Measurements from ENCODE around the gene PRKCE. TPM values are rescaled to one million over a fixed set of nuclear protein-coding genes. Genes with fewer than 3 reads are reported as not detected.

PRKCE gene
- total RNA-seq, 2 donors from 2014 or later = 7.2 to 25.4 TPM

DNA sequence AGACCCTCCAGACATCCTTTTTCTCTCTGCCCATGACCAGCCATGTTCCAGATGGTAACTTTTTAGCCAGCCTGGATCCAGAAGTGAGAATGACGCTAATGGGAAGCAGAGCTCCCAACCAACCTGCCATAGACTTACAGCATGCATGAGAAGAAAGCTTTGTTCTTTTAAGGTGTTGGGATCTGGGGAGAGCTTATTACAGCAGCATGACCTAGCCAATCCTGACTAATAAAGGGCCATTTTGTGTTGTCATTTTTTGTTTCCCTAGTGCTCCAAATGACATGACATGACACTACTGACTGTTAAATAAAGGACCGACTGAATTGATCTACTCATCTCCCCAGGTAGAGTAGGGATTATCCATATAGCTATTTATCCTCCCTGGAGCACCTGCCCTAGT, 5.2 kb upstream of the PRKCE start:
- Histone ChIP-seq H3K9me3 (no peaks in the 10 kb centered on the region), H3K27ac (no peak overlapping the region), H3K36me3 (no peaks in the 10 kb centered on the region), H3K27me3 (replicated peaks; ENCODE audit: insufficient read depth) (no peaks in the 10 kb centered on the region), H3K4me1 (replicated peaks) (no peaks in the 10 kb centered on the region), H3K4me3 (no peak overlapping the region)
- WGBS = 100% methylated on average over 2 of the region's 2 CpGs
- DNase-seq (ENCODE audit: low spot score) = no peak
- no peak for TF ChIP-seq POLR2AphosphoS5 (IDR thresholded peaks at IDR 0.05)
- intact Hi-C loops (cut with DNase I) = no loop called here

DNA sequence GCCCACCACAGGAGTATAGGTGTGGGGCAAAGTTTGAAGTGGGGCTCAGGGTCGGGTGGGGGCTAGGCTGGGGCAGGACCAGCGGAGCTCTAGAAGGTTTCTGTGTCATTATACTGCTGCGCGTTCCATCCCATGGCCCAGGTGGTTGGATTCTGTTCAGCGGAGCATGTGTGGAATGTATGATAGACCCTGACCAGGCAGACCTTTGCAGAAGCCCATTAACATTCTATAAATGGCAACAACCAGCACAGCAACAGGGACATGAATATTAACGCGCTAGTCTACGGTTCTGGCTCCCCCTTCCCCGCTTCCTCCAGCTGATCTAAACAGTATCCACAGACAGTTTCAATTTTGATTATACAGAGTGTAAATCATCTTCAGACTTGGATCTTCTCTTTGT, 4.1 kb upstream of the PRKCE start:
- intact Hi-C loops (cut with DNase I) = no loop called here
- TF ChIP-seq, protein P1, sequence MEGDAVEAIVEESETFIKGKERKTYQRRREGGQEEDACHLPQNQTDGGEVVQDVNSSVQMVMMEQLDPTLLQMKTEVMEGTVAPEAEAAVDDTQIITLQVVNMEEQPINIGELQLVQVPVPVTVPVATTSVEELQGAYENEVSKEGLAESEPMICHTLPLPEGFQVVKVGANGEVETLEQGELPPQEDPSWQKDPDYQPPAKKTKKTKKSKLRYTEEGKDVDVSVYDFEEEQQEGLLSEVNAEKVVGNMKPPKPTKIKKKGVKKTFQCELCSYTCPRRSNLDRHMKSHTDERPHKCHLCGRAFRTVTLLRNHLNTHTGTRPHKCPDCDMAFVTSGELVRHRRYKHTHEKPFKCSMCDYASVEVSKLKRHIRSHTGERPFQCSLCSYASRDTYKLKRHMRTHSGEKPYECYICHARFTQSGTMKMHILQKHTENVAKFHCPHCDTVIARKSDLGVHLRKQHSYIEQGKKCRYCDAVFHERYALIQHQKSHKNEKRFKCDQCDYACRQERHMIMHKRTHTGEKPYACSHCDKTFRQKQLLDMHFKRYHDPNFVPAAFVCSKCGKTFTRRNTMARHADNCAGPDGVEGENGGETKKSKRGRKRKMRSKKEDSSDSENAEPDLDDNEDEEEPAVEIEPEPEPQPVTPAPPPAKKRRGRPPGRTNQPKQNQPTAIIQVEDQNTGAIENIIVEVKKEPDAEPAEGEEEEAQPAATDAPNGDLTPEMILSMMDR (IDR thresholded peaks at IDR 0.05) = no peak
- TF ChIP-seq POLR2A (IDR thresholded peaks at IDR 0.05) = no peak
- TF ChIP-seq POLR2AphosphoS5 (IDR thresholded peaks at IDR 0.05) = no peak
- DNase-seq (ENCODE audit: low spot score) = no peak

DNA sequence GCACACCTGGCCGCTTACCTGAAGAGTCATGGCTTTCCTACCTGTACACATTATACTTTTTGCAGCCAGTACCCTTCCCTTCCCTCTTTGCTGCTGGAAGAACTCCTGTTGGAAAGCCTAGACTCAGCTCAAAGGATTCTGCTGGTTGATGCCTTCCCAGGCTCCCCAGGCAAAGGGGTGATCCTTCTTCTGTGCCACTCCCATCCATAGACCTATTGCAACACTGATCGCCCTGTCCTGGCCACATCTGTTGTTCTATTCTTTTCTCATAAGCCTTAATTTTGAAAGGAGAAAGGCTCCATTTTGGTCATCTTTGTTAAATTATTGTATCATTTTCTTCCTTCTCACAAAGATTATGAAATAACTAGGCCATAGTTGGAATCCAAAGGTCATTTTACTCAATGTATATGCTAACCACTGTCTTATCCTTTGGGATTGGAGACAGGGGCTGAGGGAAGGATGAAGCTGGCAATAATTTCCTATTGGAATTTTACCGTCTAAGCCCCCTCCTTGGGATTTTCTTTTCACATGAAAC, 3.4 kb upstream of the PRKCE start:
- Histone ChIP-seq H3K4me3 (no peak overlapping the region), H3K9me3 (no peaks in the 10 kb centered on the region), H3K36me3 (no peaks in the 10 kb centered on the region), H3K27ac (no peak overlapping the region), H3K4me1 (replicated peaks) (no peaks in the 10 kb centered on the region), H3K27me3 (replicated peaks; ENCODE audit: insufficient read depth) (no peaks in the 10 kb centered on the region)
- no peak for DNase-seq (ENCODE audit: low spot score)
- TF ChIP-seq POLR2A (IDR thresholded peaks at IDR 0.05) = no peak
- TF ChIP-seq, protein P1 (IDR thresholded peaks at IDR 0.05) = no peak
- no peak for TF ChIP-seq POLR2AphosphoS5 (IDR thresholded peaks at IDR 0.05)
- intact Hi-C loops (cut with DNase I) = no loop called here
- 97% methylated on average over 3 of the region's 3 CpGs for WGBS

More for the DNA sequence above, 4.1 kb upstream of the PRKCE start:
- H3K4me3 ChIP-seq = no peak overlapping the region
- no peaks in the 10 kb centered on the region for H3K4me1 ChIP-seq (replicated peaks)
- no peaks in the 10 kb centered on the region for H3K9me3 ChIP-seq
- H3K27ac ChIP-seq = no peak overlapping the region
- 89% methylated on average over 9 of the region's 9 CpGs for WGBS
- no peaks in the 10 kb centered on the region for H3K27me3 ChIP-seq (replicated peaks; ENCODE audit: insufficient read depth)
- H3K36me3 ChIP-seq = no peaks in the 10 kb centered on the region

DNA sequence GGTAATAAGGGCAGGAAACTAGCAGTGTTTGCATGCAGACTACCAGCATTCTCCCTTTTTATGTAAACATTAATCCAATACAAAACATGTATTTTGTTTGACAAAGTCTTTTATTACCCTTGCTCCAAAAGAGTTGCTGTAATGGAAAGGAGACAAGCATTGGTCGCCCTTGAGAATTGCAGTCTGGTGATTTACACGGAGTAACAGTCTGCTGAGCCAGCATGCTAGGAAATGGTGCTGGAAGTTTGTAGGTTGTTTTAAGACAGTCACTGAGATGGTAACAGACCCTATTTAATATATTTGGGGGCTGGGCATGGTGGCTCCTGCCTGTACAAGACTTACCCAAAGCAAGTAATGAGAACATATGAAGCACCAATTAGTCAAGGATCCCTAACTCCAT, 2.8 kb upstream of the PRKCE start:
- TF ChIP-seq POLR2A (IDR thresholded peaks at IDR 0.05) = no peak
- TF ChIP-seq, protein P1 (IDR thresholded peaks at IDR 0.05) = no peak
- no peak for TF ChIP-seq POLR2AphosphoS5 (IDR thresholded peaks at IDR 0.05)
- intact Hi-C loops (cut with DNase I) = no loop called here
- Histone ChIP-seq H3K27ac (no peak overlapping the region), H3K36me3 (no peaks in the 10 kb centered on the region), H3K4me3 (no peak overlapping the region), H3K9me3 (no peaks in the 10 kb centered on the region), H3K4me1 (replicated peaks) (peaks cover under 1% of the 10 kb centered on the region), H3K27me3 (replicated peaks; ENCODE audit: insufficient read depth) (no peaks in the 10 kb centered on the region)
- 81% methylated on average over 2 of the region's 2 CpGs for WGBS
- no peak for DNase-seq (ENCODE audit: low spot score)

DNA sequence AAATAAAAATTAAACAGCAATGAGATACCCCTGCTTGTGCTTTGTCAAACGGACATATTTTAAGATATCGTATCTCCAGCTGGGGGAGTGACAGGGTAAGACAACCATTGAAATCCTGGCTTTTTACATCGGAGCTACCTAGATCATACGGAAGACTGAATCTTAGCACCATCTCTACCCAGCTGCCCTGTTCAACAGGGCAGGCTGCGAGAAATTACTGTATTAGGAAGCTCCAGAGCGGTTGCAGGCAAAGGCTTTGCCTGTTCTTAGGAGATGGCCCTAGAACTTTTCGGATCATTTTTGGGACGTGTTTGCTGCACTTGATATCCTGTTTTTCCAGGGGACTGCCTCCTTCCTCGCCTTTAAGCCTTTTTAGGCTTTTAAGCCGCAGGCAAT, 2.0 kb upstream of the PRKCE start:
- TF ChIP-seq, protein P1 (IDR thresholded peaks at IDR 0.05) = peak in 1 of 4 experiments; percentile 8
- TF ChIP-seq POLR2AphosphoS5 (IDR thresholded peaks at IDR 0.05) = no peak
- Histone ChIP-seq H3K4me1 (replicated peaks) (peaks cover 9% of the 10 kb centered on the region), H3K36me3 (no peaks in the 10 kb centered on the region), H3K9me3 (no peaks in the 10 kb centered on the region), H3K4me3 (peak overlapping the region; percentile 91 to 98), H3K27ac (peak overlapping the region; percentile 98 to 100), H3K27me3 (replicated peaks; ENCODE audit: insufficient read depth) (no peaks in the 10 kb centered on the region)
- whole genome bisulfite sequencing = 8% methylated on average over 10 of the region's 10 CpGs
- intact Hi-C loops (cut with DNase I) = no loop called here
- peak; percentile 22 for DNase-seq (ENCODE audit: low spot score)
